Hypothalamus (tissue), 51 donors: ENCODE measurements around the gene LDLRAP1.

ENCODE experiments used
- DNase-seq, 51 donors: peaks; one replicate each; lab custom pipeline; 2025; lab: John Stamatoyannopoulos, UW

The LDLRAP1 gene

DNA sequence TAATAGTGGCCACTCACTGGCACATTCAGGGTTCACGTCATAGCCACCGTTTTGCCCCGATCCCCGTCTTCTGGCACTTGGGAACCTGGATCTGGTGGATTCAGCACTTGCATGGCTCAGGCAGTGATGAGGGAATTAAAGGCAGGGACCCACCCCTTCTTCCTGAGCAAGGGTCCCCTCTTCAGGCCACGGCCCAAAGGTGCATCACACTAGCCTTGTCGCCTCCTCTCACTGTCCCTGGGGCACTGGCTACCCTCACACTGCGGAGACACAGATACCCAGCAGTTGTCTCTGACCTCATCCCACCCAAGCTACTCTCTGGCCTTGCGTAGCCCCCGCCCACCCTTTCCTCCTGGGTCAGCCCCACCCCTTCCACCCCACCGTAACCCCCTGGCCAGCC, 19.9 kb upstream of the LDLRAP1 start:
- DNase-seq, result no peak

DNA sequence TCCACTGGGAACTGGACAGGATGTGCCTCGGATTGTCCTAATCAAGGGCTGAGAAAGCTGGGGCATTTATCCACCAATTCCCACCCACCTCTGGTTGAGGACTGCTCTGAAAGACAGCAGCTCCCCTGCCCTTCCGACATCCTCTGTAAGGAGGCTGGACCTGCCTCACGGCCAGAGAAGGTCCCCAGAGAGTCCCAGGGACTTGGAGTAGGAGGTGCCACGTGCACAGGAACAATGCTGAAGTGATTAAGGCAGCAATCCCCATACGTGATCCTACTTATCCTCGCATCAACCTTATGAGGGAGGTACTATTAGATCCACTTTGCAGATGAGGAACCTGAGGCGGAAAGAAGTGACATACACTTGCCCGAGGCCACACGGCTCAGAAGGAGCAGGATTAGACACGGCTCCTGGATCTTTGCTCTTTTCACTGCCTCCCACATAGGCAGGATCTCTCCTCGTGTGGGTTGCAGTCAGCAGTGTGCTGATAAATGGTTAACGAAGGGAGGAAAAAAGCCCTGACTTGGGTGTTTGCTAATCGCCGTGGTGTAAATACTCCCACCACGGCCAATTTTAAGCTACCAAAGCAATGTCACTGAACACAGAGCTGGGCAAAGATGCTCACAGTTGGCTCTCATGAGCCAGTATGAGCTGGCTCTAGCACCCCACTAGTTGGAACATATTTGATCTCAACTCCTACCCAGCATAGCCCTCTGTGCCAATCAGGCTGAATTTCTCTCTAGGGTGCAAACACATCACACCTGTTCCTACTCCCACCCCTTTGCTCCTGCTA, 18.6 kb upstream of the LDLRAP1 start:
- DNase-seq, result peak in 1 of 51 donors; percentile 37

DNA sequence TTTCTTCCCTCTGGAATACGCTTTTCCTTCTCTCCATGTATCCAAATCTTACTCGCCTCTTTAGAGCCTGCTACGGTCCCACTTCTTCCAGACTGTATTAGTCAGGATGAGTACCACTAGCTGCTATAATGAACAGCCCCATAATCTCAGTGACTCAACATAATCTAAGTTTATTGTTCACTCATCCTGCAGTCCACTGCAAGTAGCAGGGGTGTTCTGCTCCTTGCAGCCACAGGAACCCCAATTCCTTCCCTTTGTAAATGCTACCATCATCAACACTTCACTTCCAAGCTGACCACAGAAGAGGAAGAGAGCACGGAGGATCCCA, 18.1 kb upstream of the LDLRAP1 start:
- DNase-seq, result no peak

DNA sequence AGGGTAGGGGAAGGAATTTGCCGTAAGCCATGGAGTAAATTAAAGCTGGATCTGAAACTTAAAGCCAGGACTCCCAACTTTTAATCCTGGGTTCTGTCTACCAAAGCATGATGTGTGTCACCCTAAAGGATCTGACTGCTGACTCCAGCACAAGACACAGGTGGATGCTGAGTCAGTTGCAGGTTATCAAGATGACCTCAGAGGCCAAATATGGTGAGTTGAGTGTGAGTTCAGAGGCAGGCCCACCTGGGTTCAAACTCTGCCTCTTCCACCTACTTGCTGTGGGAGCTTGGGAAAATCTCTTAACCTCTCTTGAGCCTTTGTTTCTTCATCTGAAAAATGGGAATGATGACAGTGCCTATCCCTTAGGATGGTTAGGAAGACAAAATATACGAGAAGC, 16.7 kb upstream of the LDLRAP1 start:
- DNase-seq, result no peak

DNA sequence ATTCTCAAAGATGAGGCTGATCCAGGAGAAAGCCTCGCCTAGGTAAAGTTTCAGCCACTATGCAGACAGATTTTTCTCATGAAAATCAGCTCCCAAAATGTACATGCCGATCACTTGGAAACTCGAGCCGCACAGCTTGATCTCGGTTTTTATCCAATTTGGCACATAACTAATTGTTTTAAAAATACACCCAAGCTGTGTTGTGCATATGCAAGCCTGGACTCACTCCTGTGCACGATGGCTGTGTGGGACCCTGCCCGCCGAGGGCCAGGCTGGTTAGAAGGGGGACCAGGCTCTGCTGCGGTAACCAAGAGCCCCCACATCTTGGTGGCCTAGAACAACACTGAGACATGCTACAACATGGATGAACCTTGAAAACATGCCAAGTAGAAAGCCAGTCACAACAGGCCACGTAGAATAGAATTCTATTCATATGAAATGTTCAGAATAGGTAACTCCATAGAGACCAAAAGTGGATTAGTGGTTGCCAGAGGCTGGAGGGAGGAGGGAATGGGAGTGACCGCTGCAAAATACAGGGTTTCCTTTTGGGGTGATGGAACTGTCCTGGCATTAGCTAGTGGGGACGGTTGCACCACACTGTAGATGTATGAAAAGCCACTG, 16.1 kb upstream of the LDLRAP1 start:
- DNase-seq, result no peak

DNA sequence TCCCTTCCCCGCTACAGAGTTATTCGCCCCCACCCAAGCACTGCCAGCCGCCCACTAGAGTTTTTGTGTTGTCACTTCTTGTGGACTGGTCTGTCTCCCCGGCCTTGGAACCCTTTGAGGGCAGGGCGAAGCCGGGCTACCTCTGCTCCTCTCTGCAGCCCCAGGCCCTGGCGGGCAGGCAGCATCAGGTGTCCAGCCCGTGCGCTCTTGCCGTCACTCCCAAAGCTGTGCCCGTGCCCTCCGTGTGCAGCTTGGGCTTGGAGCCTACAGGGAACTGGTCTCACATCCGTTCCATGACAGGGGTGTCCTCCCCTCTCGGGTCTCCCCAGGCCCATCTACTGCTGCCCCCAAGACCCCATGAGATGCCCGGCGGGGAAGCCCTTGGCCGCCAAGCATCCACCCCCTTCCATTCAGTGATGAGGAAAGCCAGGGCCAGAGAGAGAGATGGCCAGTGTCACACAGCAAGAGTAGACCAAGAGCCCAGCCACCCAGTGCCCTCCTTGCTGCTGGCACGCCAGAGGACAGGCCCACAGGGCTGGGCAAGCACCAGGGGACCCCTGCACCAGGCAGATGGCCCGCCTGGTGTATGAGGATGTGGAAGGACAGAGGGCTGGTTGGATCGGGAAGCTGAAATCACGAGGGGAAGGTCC, 15.3 kb upstream of the LDLRAP1 start:
- DNase-seq, result no peak

DNA sequence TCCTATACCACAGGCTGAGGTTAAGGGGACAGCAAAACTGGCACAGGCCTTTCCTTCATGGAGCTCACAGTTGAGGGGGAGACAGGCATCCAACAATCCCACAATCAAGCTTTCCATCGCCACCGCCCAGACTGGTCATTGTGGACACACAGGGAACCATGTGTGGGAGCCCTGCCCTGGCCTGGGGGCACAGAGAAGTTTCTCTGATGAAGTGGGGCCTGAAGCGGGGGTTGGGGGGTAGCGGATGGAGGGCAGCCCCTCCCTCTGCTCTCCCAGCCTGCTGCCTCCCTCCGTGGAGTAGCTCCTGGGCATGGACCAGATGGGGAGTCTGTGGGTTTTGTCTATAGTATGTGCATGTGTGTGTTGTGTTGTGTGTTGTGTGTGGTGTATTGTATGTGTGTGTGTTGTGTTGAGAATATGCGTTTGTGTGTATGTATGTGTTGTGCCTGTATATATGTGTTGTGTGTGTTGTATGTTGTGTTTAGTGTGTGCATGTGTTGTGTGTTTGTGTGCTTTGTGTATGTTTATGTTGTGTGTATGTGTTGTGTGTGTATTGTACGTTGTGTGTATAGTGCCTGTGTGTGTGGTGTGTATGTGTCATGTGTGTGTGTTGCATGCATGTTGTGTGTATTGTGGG, 14.4 kb upstream of the LDLRAP1 start:
- DNase-seq, result no peak

DNA sequence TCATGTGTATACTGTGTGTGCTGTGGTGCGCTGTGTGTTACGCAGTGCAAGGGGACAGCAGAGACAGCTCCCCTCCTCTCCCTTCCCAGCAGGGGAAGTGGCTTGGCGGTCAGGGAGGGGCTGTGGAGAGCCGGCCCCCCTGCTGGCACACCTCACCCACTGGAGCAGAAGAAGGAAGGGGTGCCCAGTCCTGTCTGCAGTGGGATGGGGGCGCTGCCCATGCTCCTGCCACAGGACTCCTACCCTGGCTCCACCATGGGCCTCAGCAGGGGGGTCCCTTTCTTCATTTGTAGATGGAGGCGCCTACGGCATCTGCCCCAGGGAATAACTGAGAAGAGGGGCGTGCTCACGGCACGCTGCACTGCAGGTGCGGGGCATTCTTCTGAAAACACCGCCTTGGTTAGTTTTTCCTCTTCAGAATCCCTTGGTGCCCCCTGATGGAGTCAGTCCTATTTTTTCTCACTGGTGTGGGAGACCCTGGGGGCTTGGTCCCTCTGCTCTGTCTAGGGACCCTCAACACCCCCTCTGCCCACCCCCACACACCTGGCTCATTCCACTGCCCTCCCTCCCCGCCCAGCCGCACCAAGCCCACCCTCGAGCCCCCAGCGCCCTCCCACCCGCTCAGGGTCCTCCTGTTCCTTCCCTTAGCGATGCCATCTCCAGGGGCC, 13.8 kb upstream of the LDLRAP1 start:
- DNase-seq, result no peak

DNA sequence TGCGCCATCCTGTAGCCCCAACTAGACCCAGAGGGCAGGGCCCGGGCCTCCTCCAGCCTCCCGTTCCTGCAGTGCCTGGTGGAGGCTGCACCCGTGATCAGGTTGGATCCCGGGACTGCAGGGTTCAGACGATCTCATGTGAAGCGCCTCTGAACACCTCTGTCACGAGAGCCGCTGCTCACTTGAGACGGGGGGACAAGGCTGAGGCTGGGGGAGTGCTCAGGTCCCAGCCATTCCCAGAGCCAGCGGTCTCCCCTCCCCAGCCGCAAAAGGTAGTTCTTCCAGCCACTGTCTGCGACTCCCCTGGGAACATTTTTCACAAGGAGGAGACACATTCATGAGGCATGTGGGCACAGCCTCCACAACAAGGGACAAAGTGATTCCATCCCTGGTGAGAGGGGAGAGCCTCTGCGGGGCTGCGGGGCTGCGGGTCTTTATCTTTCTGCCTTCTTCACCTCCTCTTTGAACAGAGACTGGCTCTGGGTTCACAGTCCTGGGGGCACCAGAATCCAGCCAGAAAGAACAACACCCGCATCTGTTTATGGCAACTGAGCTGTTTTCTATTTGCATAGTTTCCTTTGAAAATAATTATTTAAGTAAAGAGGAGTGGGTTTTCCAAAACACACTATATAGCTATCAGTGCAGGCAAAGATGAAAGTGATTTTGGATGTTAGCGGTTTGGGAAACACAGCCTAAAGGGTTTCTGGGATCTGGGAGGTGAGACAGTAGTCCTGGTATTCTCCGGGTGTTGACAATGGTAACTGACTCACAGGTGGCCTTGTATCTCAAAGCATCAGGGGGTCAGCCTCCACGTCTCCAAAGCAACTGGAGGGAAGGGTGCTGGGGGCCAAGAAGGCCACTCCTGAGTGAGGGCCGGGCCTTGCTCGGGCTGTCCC, 13.0 kb upstream of the LDLRAP1 start:
- no peak for DNase-seq

DNA sequence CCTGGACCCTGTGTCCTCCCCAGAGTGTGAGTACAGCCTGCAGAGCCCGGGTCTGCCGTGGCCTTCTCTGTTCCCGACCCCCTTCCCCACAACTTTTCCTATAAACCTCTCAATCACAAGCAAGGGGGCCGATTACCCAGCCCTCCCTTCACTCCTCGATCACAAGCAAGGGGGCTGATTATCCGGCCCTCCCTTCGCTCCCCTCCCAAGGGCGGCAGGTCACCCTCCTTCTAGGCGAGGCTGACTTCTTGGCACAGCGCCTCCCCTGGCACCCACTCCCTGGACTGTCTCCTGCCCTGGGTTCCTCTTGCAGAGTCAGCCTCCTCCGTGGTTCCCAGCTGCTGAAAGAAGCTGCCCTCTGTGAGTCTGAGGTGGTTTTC, 12.3 kb upstream of the LDLRAP1 start:
- DNase-seq, result no peak

DNA sequence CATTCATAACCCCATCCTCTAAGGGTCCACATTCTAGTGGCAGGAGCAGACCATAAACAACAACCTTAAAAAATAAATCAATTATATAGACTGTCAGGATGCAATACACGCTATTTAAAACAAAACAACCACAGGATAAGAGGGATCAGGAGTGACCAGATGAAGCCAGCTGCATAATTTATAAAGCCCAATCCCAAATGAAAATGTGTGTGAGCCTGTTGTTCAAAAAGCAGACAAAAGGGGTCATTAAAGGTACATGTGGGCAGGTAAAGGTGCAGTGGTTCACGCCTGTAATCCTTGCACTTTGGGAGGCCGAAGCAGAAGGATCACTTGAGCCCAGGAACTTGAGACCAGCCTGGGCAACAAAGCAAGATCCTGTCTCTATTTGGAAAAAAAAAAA, 10.4 kb upstream of the LDLRAP1 start:
- DNase-seq, result no peak

DNA sequence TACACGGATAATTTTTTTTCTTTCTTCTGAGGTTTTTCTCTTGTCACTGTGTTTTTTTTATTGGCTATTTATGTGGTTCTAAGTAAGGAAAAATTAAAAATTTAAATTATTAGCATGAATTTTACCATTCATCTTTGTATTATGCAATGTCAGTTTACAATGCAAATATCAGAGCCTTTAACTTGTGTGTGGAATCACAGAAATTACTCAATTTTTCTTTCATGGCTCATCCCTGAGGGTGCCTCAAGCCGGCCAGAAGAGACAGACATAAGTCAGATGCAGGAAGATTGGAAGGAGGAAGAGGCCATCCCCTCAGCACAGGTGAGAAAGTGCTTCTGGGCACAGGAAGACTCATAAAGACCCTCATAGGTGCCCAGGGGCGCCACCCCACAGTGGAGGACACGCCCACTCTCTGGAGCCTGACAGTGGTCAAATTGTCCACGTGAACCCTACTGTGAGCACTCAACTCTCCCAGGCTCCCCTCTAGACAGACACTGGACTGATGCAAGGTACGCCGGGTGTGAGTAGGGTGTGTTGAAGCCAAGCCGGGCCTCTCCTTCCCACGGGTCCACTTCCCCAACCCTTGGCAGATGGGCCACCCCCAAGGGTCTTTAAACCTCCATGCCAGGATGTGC, 9.5 kb upstream of the LDLRAP1 start:
- no peak for DNase-seq

DNA sequence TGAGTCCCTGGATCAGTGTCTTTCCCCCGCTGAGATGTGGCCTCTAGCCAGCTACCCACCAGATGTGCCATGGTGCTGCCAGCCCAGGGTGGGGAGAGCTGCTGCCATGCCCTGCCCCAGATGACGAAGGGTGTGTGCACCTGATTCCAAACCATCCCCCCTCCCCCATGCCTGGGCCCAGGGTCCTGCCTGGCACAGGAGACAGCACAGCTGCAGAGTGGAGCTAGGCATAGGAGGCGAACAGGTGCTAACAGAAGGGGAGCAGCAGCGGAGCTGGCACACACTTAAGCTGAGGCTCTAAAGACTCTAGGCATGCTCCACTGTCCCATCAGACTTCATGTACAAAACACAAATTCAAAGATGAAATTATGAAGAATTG, 9.0 kb upstream of the LDLRAP1 start:
- no peak for DNase-seq

DNA sequence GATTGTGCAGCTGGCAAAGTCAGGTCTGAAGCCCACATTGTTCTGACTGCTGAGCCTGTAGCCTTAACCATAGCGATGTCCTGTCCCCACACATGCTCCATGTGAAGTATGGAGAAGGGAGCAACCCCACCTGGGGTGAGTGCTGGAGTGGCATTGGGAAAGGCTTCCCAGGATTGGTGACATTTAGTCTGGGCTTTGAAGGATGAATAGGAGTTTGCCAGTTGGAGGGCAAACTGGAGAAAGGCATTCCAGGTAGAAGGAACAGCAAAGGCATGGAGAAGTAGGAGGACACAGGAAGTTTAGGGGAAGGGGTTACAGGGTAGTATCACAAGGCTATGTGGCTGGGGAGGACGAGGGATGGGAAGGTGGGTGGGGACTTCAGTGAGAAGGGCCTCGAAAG, 7.3 kb upstream of the LDLRAP1 start:
- DNase-seq, result no peak

DNA sequence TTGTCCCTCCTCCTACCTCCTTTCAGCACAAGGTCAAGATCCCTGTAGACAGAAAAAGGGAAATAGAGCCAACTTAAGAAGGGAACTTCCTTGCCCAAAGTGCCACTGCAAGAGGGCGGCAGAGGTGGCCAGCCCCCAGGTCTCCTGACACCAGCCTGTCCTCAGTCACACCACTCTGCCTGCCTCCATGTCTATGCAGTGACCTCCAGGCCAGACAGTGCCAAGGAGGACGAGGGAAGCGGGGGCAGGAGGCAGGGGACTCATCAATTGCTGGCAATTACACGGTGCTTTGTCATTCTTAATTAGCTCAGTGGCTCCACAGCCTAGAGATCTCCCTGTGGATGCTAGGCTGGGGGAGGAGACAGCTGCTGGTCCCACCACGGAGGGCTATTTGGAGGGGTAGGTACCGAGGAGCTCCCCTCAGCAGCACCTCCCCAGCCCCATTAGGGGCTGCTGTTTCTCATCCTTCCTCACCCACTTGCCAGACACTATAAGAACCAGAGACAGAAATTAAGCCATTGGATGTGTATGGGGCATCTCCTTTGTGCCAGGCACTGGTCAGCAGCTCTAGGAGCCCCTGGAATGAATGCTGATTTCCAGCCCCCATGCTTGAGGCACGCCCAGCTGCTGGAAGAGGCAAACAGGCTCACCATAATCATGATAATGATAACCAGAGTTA, 6.1 kb upstream of the LDLRAP1 start:
- DNase-seq, result no peak

DNA sequence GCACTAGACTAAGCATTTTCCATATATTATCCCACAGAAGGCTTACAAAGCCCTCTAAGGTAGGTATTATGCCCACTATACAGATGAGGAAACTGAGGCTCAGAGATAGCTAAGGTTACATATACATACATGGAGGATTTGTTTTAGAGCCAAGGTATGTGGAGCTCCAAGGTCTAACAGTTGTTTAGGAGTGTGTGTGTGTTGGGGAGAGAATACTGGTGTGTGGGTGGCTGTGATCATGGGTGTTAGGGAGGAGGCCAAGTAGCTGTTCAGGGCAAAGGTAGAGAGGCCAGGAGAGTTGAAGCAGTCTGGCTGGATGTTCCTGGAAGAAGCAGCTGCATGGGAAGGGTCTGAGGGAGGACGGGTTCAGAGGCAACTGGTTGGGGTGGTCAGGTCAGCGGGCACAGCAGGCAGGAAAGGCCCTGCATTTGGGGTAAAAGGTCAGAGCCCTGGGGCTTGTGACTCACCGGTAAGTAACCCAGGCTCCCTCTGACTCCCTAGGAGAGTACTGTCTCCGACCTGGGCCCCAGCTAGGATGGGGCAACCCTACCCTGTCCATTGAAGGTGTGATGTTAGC, 5.1 kb upstream of the LDLRAP1 start:
- DNase-seq, result no peak

DNA sequence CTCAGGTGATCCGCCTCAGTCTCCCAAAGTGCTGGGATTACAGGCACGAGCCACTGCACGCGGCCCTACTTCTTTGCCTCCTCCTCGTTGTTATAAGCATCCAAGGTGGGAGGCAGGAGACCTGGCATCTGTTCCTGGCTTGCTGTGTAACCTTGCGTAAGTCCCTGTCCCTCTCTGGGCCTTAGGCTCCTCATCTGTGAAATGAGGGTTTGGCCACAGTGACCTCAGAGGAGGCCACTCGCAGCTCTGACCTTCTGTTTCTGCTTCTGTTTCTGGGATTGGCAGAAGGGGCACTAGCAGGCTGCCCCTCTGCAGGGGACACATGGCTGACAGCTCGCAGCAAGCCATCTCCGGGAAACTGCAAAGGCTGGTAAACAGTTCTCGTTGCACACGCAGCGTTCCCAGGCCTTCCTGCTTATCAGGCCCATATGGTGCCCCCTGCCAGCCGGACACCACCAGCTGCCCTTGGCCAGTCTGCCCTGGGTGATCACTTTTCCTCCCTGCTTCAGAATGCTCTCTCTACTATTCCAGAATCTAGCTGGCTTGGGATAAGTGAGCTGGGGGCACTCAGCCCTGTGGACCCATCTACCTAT, 2.6 kb upstream of the LDLRAP1 start:
- no peak for DNase-seq

DNA sequence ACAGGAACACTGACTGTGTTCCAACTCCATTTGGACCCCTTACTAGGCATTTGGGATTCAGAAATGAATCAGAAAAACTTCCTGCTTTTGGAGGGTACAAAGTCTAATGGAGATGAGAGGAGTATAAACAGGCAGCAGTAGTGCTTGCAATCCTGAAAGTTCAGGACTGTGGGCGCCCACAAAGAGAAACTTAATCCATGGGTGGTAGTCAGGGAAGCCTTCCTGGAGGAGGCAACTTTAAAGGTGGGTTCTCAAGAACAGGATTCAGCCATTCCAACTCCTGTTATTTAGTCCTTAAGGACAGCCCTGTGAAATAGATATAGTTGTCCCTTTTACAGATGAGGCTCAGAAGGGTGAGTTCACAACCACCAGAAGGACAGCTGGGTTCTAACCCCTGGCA, 2.0 kb upstream of the LDLRAP1 start:
- DNase-seq, result no peak
